ENCODE measurements around the gene C11orf16.

- TF ChIP-seq RFX5 (IDR thresholded peaks at IDR 0.05) (no peak), CTCF (IDR thresholded peaks at IDR 0.05) (no peak), MAX (IDR thresholded peaks at IDR 0.05) (no peak), POLR2A (IDR thresholded peaks at IDR 0.05; ENCODE audit: low read length) (no peak), SMC3 (IDR thresholded peaks at IDR 0.05) (no peak), ESRRA (IDR thresholded peaks at IDR 0.05; ENCODE audit: borderline replicate concordance, low read length) (no peak), EHMT2 (IDR thresholded peaks at IDR 0.05; ENCODE audit: low read depth) (no peak)
Observed at GRCh38 chr11:8926236-8926635, 6.5 kb downstream of the C11orf16 start.

Data from A549 (cell line).